HEK293 (cell line): ENCODE measurements around the gene GAS7.

Experiments
- CTCF ChIP-seq: fragments of 450-650 bp; formaldehyde crosslinking; IDR thresholded peaks from 2 replicates; pipeline ENCODE4 v1.5.1; 2016; ENCODE audit warnings: missing biosample characterization, missing genetic modification characterization
- OSR2 ChIP-seq: fragments of 450-650 bp; formaldehyde crosslinking; IDR thresholded peaks from 2 replicates; pipeline ENCODE4 v1.5.1; 2016; ENCODE audit warnings: missing biosample characterization, missing genetic modification characterization
- REST ChIP-seq: fragments of 450-650 bp; formaldehyde crosslinking; IDR thresholded peaks from 2 replicates; pipeline ENCODE4 v1.5.1; 2016; ENCODE audit warnings: missing biosample characterization, missing genetic modification characterization
- SETDB1 ChIP-seq: IDR thresholded peaks from one replicate; pipeline ENCODE4 v1.6.1; 2017; ENCODE audit warnings: mild to moderate bottlenecking, low read length, moderate library complexity, mixed read lengths; ENCODE audit not compliant: insufficient read length
- TRIM28 ChIP-seq: IDR thresholded peaks from 2 replicates; pipeline ENCODE4 v1.6.1; 2011; ENCODE audit warnings: low read length, control low read depth, borderline replicate concordance
- ZBTB1 ChIP-seq: fragments of 450-650 bp; formaldehyde crosslinking; IDR thresholded peaks from 2 replicates; pipeline ENCODE4 v1.5.1; 2016; ENCODE audit warnings: missing biosample characterization, missing genetic modification characterization
- ZBTB10 ChIP-seq: fragments of 450-650 bp; formaldehyde crosslinking; IDR thresholded peaks from 2 replicates; pipeline ENCODE4 v1.5.1; 2016; ENCODE audit warnings: missing biosample characterization, missing genetic modification characterization
- ZBTB7A ChIP-seq: fragments of 450-650 bp; formaldehyde crosslinking; IDR thresholded peaks from 2 replicates; pipeline ENCODE4 v1.5.1; 2016; ENCODE audit warnings: low read depth, missing biosample characterization, missing genetic modification characterization
- ZNF10 ChIP-seq: fragments of 450-650 bp; formaldehyde crosslinking; IDR thresholded peaks from 2 replicates; pipeline ENCODE4 v1.5.1; 2017; ENCODE audit warnings: missing biosample characterization, missing genetic modification characterization
- ZNF114 ChIP-seq: fragments of 450-650 bp; formaldehyde crosslinking; IDR thresholded peaks from 2 replicates; pipeline ENCODE4 v1.5.0; 2017; ENCODE audit warnings: missing biosample characterization, missing genetic modification characterization
- ZNF571 ChIP-seq: fragments of 450-650 bp; formaldehyde crosslinking; IDR thresholded peaks from 2 replicates; pipeline ENCODE4 v1.5.0; 2017; ENCODE audit warnings: missing biosample characterization, missing genetic modification characterization
- ZNF843 ChIP-seq: fragments of 450-650 bp; formaldehyde crosslinking; IDR thresholded peaks from 2 replicates; pipeline ENCODE4 v1.5.1; 2016; ENCODE audit warnings: missing biosample characterization, missing genetic modification characterization

GRCh38 chr17:9969301-9969935, 229.0 kb downstream of the GAS7 start:
- TF ChIP-seq ZNF10 (tag by site-specific recombination), result no peak
- no peak for TF ChIP-seq CTCF
- TF ChIP-seq ZNF114 (tag by site-specific recombination), result no peak
- TF ChIP-seq SETDB1, result no peak
- TF ChIP-seq ZBTB7A (tag by site-specific recombination), result no peak
- TF ChIP-seq ZNF843, result no peak
- no peak for TF ChIP-seq ZNF571 (tag by site-specific recombination)
- TF ChIP-seq TRIM28, result no peak
- no peak for TF ChIP-seq ZBTB10 (tag by site-specific recombination)
- no peak for TF ChIP-seq REST (tag by site-specific recombination)
- TF ChIP-seq ZBTB1 (tag by site-specific recombination), result no peak
- no peak for TF ChIP-seq OSR2
